Stimulated activated CD8-positive, alpha-beta memory T cell treated with anti-CD3 and anti-CD28 coated beads, Interleukin-4, amount 100 ng/mL, for 1 hour (primary cell): ENCODE results near the gene ST8SIA1.
"Not testable (repeated sequence)": the region's sequence is repeated elsewhere in the genome, so short reads cannot be mapped to it uniquely, and the experiment has no call there.

ENCODE experiments used
- DNase-seq, 2 donors: peaks; one replicate each; pipeline ENCODE4 v3.0.0-alpha.2; 2020; ENCODE audit warnings: low read depth in 2 of 2, low spot score in 1 of 2

The ST8SIA1 gene

DNA sequence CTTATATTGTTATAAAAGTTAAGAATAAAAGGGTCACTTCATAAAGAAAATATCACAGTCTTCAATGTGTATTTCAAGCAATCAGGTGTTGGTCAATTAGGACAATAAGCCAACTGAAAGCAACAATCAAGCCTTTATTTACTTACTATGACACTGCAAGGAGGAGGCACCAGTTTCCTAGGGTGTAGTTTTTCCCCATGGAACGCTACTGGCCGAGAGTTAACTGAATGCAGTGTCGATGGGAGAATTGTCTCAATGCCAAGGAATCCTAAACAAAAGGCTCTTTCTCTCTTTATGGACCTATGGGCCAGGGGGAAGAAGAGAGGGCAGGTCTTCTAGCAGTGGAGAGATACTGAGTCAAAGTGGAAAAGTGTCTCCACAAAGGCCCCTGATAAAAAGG is 146.1 kb downstream of the ST8SIA1 start:
- DNase-seq, result no peak

DNA sequence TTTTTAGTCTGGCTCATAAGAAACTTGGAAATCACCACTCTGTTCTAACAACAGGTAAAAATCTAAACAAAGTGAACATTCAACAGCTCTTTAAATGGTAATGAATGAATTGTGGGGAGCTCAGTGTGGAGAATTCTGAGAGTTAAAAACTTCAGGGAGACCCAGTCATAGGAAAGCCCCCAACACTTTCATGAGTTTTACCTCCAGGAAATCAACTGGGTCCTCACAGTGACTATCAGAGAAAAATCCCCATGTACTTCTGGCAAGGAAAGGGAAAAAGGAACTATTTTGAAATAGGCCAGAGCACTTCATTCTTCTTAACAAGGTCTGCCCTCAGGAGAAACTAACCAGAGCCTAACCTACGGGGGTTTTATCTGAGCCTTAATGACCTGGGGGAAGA is 153.8 kb downstream of the ST8SIA1 start:
- no peak for DNase-seq

DNA sequence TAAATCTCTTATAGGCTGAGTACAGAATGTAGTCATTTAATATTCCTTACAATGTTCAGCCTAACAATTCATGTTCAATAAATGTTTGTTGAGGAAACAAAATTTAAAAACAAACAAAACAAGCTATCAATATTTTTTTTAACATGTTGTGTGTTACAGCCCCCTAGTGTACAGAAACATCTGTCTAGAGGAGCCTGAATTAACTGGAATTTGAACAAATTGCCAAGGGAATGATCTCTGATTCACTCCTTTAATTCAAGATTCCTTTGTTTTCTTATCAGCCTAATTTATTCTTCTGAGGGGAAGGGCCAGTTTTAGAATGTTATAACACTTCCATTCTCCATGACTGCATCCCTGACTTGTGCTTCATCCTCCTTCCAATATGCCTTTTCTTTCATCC is 161.3 kb downstream of the ST8SIA1 start:
- no peak for DNase-seq

DNA sequence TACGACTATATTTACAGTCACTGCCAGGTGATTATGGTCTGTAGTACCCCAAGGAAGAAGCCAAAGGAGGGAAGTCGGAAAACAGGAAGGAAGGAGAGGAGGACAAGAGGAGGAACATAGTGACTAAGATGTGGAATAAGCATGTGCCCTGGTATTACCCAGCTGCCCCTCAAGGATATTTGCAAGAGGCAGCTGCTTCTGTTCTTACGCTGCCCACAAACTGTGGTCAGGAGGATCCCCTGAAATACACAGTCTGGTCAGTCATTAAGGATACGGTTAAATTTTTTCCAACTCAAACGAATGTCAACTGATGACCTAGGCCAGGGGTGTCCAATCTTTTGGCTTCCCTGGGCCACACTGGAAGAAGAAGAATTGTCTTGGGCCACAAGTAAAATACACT is 162.0 kb downstream of the ST8SIA1 start:
- DNase-seq, result no peak

DNA sequence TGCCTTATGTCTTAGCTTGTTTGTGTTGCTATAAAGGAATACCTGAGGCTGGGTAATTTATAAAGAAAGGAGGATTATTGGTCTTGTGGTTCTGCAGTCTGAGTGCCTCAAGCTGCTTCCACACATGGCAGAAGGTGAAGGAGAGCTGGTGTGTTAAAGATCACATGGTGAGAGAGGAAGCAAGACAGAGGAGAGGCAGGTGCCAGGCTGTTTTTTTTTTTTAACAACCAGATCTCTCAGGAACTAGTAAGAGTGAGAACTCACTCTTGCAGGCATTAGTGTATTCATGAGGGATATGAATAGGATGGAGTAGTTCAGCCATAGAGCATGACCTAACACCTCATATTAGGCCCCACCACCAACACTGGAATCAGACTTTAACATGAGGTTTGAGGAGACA is 165.1 kb downstream of the ST8SIA1 start:
- no peak for DNase-seq

DNA sequence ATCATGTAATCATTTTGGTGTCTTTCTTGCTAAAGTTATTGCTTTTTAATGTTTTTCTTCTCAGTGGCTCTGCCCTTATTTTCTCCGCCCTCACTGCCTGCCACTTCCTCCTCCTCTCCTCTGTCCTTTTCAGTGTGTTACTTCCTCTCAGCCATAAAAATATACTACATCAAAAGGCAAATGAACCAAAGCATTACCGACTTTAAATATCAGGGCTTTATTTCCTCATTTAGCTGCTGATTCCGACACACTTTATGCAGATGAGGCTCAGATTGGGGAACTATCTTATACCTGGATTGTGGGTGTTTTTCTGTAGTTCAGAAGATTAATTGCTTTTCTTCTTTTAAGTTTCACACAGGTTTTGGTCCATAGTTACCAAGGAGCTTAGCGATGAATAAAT is 170.4 kb downstream of the ST8SIA1 start:
- no peak for DNase-seq

DNA sequence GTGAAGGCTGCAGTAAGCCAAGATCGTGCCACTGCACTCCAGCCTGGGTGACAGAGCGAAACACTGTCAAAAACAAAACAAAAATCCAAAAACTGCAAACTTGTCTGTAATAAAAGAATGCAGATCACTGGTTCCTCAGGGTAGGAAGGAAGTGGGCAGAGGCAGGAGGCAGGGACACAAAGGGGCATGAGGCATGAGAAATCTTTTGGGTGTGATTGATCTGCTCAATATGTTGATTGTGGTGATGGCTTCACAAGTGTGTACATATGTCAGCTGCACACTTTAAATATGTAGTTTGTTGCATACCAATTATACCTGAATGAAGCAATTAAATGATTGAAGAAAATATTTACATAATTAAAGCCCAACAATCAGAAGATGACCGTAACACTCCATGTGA is 170.9 kb downstream of the ST8SIA1 start:
- no peak for DNase-seq

DNA sequence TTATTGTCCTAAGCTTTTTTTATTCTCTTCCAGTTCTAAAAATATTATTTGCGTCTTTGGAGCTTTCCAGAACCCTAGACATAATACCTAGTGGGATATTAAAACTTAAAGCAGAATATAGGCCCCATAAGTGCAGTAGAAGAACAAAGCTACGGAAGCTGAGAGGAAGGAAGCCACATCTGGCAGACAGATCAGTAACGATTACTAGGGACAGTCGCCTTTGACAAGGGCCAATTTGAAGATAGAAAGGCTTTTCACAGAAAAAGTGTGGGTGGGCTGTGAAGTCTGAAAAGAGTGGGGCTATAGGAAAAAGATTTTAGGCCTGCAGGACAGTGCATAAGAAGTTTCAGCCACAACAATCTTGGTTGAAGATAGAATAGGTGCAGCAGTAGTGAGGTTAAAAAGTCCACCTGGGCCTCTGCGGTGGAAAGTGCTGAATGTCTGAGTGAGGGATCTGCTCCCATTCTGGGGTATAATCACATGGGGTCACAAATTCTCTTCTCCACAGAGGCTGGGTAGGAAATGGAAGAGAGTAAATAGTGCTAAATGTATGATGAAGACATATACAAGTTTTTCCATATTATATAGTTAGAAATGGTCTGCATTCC is 174.0 kb downstream of the ST8SIA1 start:
- DNase-seq, result no peak

DNA sequence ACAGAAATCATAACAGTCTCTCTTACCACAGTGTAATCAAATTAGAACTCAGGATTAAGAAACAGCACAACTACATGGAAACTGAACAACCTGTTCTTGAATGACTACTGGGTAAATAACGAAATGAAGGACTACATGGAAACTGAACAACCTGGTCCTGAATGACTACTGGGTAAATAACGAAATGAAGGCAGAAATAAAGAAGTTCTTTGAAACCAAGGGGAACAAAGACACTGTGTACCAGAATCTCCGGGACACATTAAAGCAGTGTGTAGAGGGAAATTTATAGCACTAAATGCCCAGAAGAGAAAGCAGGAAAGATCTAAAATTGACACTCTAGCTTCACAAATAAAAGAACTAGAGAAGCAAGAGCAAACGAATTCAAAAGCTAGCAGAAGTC is 185.2 kb downstream of the ST8SIA1 start:
- DNase-seq, result not testable (repeated sequence)

DNA sequence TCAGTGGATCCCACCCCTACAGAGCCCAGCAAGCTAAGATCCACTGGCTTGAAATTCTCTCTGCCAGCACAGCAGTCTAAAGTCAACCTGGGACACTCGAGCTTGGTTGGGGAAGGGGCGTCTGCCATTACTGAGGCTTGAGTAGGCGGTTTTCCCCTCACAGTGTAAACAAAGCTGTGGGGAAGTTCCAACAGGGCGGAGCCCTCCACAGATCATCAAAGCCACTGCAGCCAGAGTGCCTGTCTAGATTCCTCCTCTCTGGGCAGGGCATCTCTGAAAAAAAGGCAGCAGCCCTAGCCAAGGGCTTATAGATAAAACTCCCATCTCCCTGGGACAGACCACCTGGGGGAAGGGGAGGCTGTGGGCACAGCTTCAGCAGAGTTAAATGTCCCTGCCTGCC is 187.8 kb downstream of the ST8SIA1 start:
- DNase-seq, result not testable (repeated sequence)
